Measurements from ENCODE around the gene TSPAN7.

- TF ChIP-seq CTCF (IDR thresholded peaks at IDR 0.05; ENCODE audit: insufficient read depth, low read length) (no peak), GABPA (IDR thresholded peaks at IDR 0.05; ENCODE audit: low read depth) (no peak), REST (IDR thresholded peaks at IDR 0.05; ENCODE audit: insufficient replicate concordance, low read depth) (no peak)
Measured at GRCh38 chrX:38682095-38682494, 120.8 kb downstream of the TSPAN7 start.
